HTR-8/SVneo (cell line): ENCODE results near the gene IFT80.

ENCODE experiments used
- DNase-seq: peaks from one replicate; pipeline ENCODE4 v3.0.0; 2011; ENCODE audit warnings: low spot score, mixed read lengths; ENCODE audit not compliant: insufficient read length
- FAIRE-seq: peaks from 2 replicates; lab custom pipeline; 2011; peaks lifted over from hg19 to GRCh38; lab: Jason Lieb, UNC

Gene IFT80

GRCh38 chr3:160221019-160221418 is 178.0 kb downstream of the IFT80 start:
- no peak for FAIRE-seq
- no peak for DNase-seq

- DNase-seq (no peak), FAIRE-seq (no peak)
Measured at GRCh38 chr3:160220038-160220437, 179.0 kb downstream of the IFT80 start.

- no peak for FAIRE-seq
- DNase-seq = no peak
Measured at GRCh38 chr3:160218136-160218535, 180.9 kb downstream of the IFT80 start.

GRCh38 chr3:160217675-160218074 is 181.3 kb downstream of the IFT80 start:
- DNase-seq (no peak), FAIRE-seq (no peak)

GRCh38 chr3:160213191-160213590 is 185.8 kb downstream of the IFT80 start:
- DNase-seq = no peak
- no peak for FAIRE-seq

GRCh38 chr3:160210799-160211221 is 188.2 kb downstream of the IFT80 start:
- DNase-seq (peak; percentile 24), FAIRE-seq (no peak)

GRCh38 chr3:160210341-160210740 is 188.7 kb downstream of the IFT80 start:
- FAIRE-seq (no peak), DNase-seq (no peak)
